Stimulated activated naive B cell treated with anti-CD40 and anti-IgM and Interleukin-4, amounts not matched to agents 10 μg/mL and 1 μg/mL and 100 μg/mL, for 72 hours (primary cell): ENCODE data around the gene MRPS6.
A peak's percentile ranks its signal among the peaks of the same experiment; 100 is the strongest.

Experiments used
- ATAC-seq, 2 donors: fragments of 150-1000 bp; cut with Tn5 transposase; replicated peaks; 2 replicates each; pipeline ENCODE4 v1.10.0; 2021; ENCODE audit warnings: moderate library complexity in 1 of 2
- DNase-seq: peaks from one replicate; pipeline ENCODE4 v3.0.0; 2021
- H3K27ac Mint-ChIP-seq: one replicate; pipeline ENCODE4 v1.8.0; 2022; ENCODE audit warnings: mild to moderate bottlenecking, mixed read lengths
- H3K27me3 Mint-ChIP-seq, 2 donors: one replicate each; pipeline ENCODE4 v1.8.0; 2022; ENCODE audit warnings: mixed read lengths in 2 of 2
- H3K36me3 Mint-ChIP-seq, 2 donors: one replicate each; pipeline ENCODE4 v1.8.0; 2022; ENCODE audit warnings: mixed read lengths in 2 of 2, mild to moderate bottlenecking in 1 of 2
- H3K4me1 Mint-ChIP-seq, 2 donors: one replicate each; pipeline ENCODE4 v1.8.0; 2022; ENCODE audit warnings: mixed read lengths in 2 of 2, mild to moderate bottlenecking in 1 of 2
- H3K4me3 Mint-ChIP-seq, 2 donors: one replicate each; pipeline ENCODE4 v1.8.0; 2022; ENCODE audit warnings: mild to moderate bottlenecking in 2 of 2, mixed read lengths in 2 of 2, moderate library complexity in 1 of 2
- H3K9me3 Mint-ChIP-seq, 2 donors: one replicate each; pipeline ENCODE4 v1.8.0; 2022; ENCODE audit warnings: mixed read lengths in 2 of 2, mild to moderate bottlenecking in 1 of 2

Gene MRPS6

GRCh38 chr21:34179204-34179935, 106.0 kb downstream of the MRPS6 start:
- Mint-ChIP-seq H3K9me3 (peaks cover 3 to 9% of the 10 kb centered on the region in 2 donors), H3K4me3 (no peak overlapping the region), H3K36me3 (peaks cover 9 to 11% of the 10 kb centered on the region in 2 donors), H3K27ac (no peak overlapping the region), H3K27me3 (no peaks in the 10 kb centered on the region), H3K4me1 (no peaks in the 10 kb centered on the region)
- no peak for ATAC-seq
- DNase-seq, result no peak

GRCh38 chr21:34180407-34180806, 107.0 kb downstream of the MRPS6 start:
- Mint-ChIP-seq H3K4me1 (no peaks in the 10 kb centered on the region), H3K27ac (no peak overlapping the region), H3K9me3 (peaks cover 1 to 6% of the 10 kb centered on the region in 2 donors), H3K36me3 (peaks cover 8 to 9% of the 10 kb centered on the region in 2 donors), H3K4me3 (no peak overlapping the region), H3K27me3 (no peaks in the 10 kb centered on the region)
- no peak for ATAC-seq
- DNase-seq, result no peak

GRCh38 chr21:34180826-34181359, 107.5 kb downstream of the MRPS6 start:
- Mint-ChIP-seq H3K27me3 (no peaks in the 10 kb centered on the region), H3K27ac (no peak overlapping the region), H3K9me3 (peaks cover 1 to 5% of the 10 kb centered on the region in 2 donors), H3K36me3 (peaks cover 7 to 9% of the 10 kb centered on the region in 2 donors), H3K4me1 (no peaks in the 10 kb centered on the region), H3K4me3 (no peak overlapping the region)
- DNase-seq (no peak), ATAC-seq (no peak)

- peaks cover 7 to 13% of the 10 kb centered on the region in 2 donors for H3K36me3 Mint-ChIP-seq
- no peaks in the 10 kb centered on the region for H3K27me3 Mint-ChIP-seq
- ATAC-seq (no peak), DNase-seq (no peak)
- H3K4me1 Mint-ChIP-seq, result no peaks in the 10 kb centered on the region
- H3K4me3 Mint-ChIP-seq, result no peak overlapping the region
- H3K9me3 Mint-ChIP-seq, result peaks cover 1 to 5% of the 10 kb centered on the region in 2 donors
- H3K27ac Mint-ChIP-seq, result no peak overlapping the region
These were observed 108.2 kb downstream of the MRPS6 start for GRCh38 chr21:34181431-34182039.

- no peaks in the 10 kb centered on the region for H3K4me1 Mint-ChIP-seq
- DNase-seq (no peak), ATAC-seq (no peak)
- no peaks in the 10 kb centered on the region for H3K27me3 Mint-ChIP-seq
- peaks cover 11 to 18% of the 10 kb centered on the region in 2 donors for H3K36me3 Mint-ChIP-seq
- H3K9me3 Mint-ChIP-seq, result peaks cover 3 to 5% of the 10 kb centered on the region in 2 donors
- no peak overlapping the region for H3K4me3 Mint-ChIP-seq
- H3K27ac Mint-ChIP-seq, result no peak overlapping the region
These were observed 109.1 kb downstream of the MRPS6 start for GRCh38 chr21:34182436-34182835.

GRCh38 chr21:34183331-34183928, 110.1 kb downstream of the MRPS6 start:
- H3K9me3 Mint-ChIP-seq, result peaks cover 2 to 3% of the 10 kb centered on the region in 2 donors
- H3K4me1 Mint-ChIP-seq, result no peaks in the 10 kb centered on the region
- no peak overlapping the region for H3K4me3 Mint-ChIP-seq
- DNase-seq (no peak), ATAC-seq (no peak)
- peaks cover 16 to 17% of the 10 kb centered on the region in 2 donors for H3K36me3 Mint-ChIP-seq
- H3K27me3 Mint-ChIP-seq, result no peaks in the 10 kb centered on the region
- H3K27ac Mint-ChIP-seq, result no peak overlapping the region

GRCh38 chr21:34184232-34184631, 110.9 kb downstream of the MRPS6 start:
- DNase-seq (no peak), ATAC-seq (no peak)
- no peak overlapping the region for H3K27ac Mint-ChIP-seq
- peaks cover 1 to 8% of the 10 kb centered on the region in 2 donors for H3K9me3 Mint-ChIP-seq
- H3K27me3 Mint-ChIP-seq, result no peaks in the 10 kb centered on the region
- H3K4me3 Mint-ChIP-seq, result no peak overlapping the region
- H3K4me1 Mint-ChIP-seq, result peaks cover under 1 to 2% of the 10 kb centered on the region in 2 donors
- peaks cover 22 to 25% of the 10 kb centered on the region in 2 donors for H3K36me3 Mint-ChIP-seq

- Mint-ChIP-seq H3K4me3 (no peak overlapping the region), H3K4me1 (peaks cover 5 to 9% of the 10 kb centered on the region in 2 donors), H3K9me3 (peaks cover 9 to 14% of the 10 kb centered on the region in 2 donors), H3K36me3 (peaks cover 30 to 33% of the 10 kb centered on the region in 2 donors), H3K27ac (no peak overlapping the region), H3K27me3 (no peaks in the 10 kb centered on the region)
- no peak for DNase-seq
- no peak for ATAC-seq
These were observed 111.8 kb downstream of the MRPS6 start for GRCh38 chr21:34185026-34185750.

- no peak overlapping the region for H3K4me3 Mint-ChIP-seq
- no peak overlapping the region for H3K27ac Mint-ChIP-seq
- peaks cover 33 to 41% of the 10 kb centered on the region in 2 donors for H3K36me3 Mint-ChIP-seq
- DNase-seq (no peak), ATAC-seq (no peak)
- peaks cover 9 to 17% of the 10 kb centered on the region in 2 donors for H3K9me3 Mint-ChIP-seq
- H3K4me1 Mint-ChIP-seq, result peaks cover 5 to 9% of the 10 kb centered on the region in 2 donors
- no peaks in the 10 kb centered on the region for H3K27me3 Mint-ChIP-seq
These were observed 112.8 kb downstream of the MRPS6 start for GRCh38 chr21:34186109-34186719.

- ATAC-seq, result no peak
- Mint-ChIP-seq H3K4me3 (no peak overlapping the region), H3K4me1 (peaks cover 9 to 14% of the 10 kb centered on the region in 2 donors), H3K27ac (no peak overlapping the region), H3K36me3 (peaks cover 35 to 43% of the 10 kb centered on the region in 2 donors), H3K27me3 (no peaks in the 10 kb centered on the region), H3K9me3 (peaks cover 9 to 17% of the 10 kb centered on the region in 2 donors)
- no peak for DNase-seq
These were observed 114.6 kb downstream of the MRPS6 start for GRCh38 chr21:34187935-34188334.

GRCh38 chr21:34189506-34189905, 116.1 kb downstream of the MRPS6 start:
- peaks cover 39 to 55% of the 10 kb centered on the region in 2 donors for H3K36me3 Mint-ChIP-seq
- no peak overlapping the region for H3K4me3 Mint-ChIP-seq
- peaks cover 14 to 22% of the 10 kb centered on the region in 2 donors for H3K9me3 Mint-ChIP-seq
- DNase-seq (no peak), ATAC-seq (peak; percentile 45 to 47)
- peaks cover 10 to 16% of the 10 kb centered on the region in 2 donors for H3K4me1 Mint-ChIP-seq
- H3K27ac Mint-ChIP-seq, result peak overlapping the region; percentile 28
- H3K27me3 Mint-ChIP-seq, result no peaks in the 10 kb centered on the region

GRCh38 chr21:34190576-34191321, 117.4 kb downstream of the MRPS6 start:
- no peak overlapping the region for H3K4me3 Mint-ChIP-seq
- H3K27ac Mint-ChIP-seq, result no peak overlapping the region
- DNase-seq, result no peak
- peaks cover 39 to 55% of the 10 kb centered on the region in 2 donors for H3K36me3 Mint-ChIP-seq
- no peak for ATAC-seq
- peaks cover 10 to 16% of the 10 kb centered on the region in 2 donors for H3K4me1 Mint-ChIP-seq
- H3K27me3 Mint-ChIP-seq, result no peaks in the 10 kb centered on the region
- H3K9me3 Mint-ChIP-seq, result peaks cover 14 to 22% of the 10 kb centered on the region in 2 donors

- Mint-ChIP-seq H3K9me3 (peaks cover 14 to 20% of the 10 kb centered on the region in 2 donors), H3K36me3 (peaks cover 32 to 52% of the 10 kb centered on the region in 2 donors), H3K27me3 (no peaks in the 10 kb centered on the region), H3K27ac (no peak overlapping the region), H3K4me1 (peaks cover 10 to 16% of the 10 kb centered on the region in 2 donors), H3K4me3 (no peak overlapping the region)
- DNase-seq, result no peak
- ATAC-seq, result no peak
These were observed 118.5 kb downstream of the MRPS6 start for GRCh38 chr21:34191876-34192275.
